DMS53 treated with DMSO at 0.1 percent for 48 hours (cell line): Measurements from ENCODE around the gene RBX1.
"Not testable (repeated sequence)": the region's sequence is repeated elsewhere in the genome, so short reads cannot be mapped to it uniquely, and the experiment has no call there.

Source experiments
- DNase-seq: peaks from one replicate; lab custom pipeline; 2025; ENCODE audit not compliant: unreplicated experiment; lab: John Stamatoyannopoulos, UW

RBX1 gene

DNA sequence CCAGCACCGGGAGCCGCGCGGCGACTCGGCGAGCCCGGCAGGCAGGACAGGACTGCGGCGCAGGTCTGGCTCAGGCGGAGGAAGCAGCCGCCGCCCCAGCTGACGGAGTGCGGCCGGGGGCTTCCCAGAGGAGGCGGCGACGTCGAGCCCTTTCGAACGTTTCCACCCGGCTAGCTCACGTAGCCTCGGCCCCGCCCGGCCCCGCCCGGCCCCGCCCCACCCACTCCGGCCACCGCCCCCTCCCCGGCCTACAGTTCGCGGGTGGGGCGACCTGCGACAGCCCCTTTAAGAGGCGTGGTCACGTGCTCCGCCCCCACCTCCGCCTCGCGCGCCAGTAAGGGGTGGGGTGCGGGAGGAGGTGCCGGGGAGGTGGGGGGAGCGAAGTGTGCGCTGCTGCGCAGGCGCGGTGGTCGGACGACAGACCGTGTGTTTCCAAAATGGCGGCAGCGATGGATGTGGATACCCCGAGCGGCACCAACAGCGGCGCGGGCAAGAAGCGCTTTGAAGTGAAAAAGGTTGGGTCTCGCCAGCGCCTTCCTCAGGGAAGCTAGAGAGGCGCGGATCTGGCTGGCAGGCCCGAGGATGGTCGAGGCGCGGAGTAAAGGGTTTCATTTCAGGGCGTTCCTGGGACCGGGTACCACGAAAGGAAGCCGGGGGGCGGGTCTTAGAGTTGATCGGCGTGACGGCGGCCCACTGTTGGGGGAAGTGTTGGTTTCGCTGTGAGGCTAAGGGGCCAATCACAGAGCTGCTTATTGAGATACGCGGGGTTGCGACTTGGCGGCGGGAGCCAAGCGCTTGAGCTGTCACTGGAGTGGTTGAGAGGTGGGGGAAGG, at the start of gene RBX1:
TSS of gene RBX1 (plus strand) at position 417 of the 833 bp plus-strand sequence. CDS start at position 438, 21 bp downstream.
- peak; percentile 77 for DNase-seq

DNA sequence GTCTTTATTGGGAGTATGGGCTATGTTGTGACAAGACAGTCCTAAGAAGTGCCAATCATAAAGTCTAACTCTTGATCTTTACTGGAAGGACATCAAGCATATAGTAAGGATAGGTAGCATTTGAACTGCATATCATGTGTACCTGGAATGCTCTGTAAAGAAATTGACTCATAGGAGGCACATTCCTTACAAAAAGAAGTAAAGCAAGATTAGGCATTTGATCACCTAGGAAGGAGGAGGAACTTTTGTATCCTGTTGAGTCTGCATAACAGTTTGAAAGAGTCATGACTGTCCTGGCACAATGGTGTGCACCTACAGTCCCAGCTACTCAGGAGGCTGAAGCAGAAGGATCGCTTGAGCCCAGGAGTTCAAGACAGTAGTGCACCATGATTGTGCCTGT, 47.1 kb upstream of the RBX1 start:
- no peak for DNase-seq

- no peak for DNase-seq
Observed at GRCh38 chr22:40908895-40909294, 42.3 kb upstream of the RBX1 start.

- DNase-seq: no peak
Observed at GRCh38 chr22:40911772-40912171, 39.4 kb upstream of the RBX1 start.

DNA sequence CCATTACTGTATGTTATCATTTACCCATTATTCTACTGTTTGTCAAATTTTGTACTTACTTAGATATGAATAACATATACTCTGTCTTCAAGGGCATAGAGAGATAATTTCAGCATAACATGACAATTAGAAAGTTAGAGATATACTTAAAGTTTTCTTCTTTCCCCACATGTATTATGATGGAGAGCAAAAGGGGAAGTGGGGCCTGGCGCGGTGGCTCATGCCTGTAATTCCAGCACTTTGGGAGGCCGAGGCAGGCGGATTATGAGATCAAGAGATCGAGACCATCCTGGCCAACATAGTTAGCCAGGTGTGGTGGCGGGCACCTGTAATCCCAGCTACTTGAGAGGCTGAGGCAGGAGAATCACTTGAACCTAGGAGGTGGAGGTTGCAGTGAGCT, 38.2 kb upstream of the RBX1 start:
- not testable (repeated sequence) for DNase-seq

DNA sequence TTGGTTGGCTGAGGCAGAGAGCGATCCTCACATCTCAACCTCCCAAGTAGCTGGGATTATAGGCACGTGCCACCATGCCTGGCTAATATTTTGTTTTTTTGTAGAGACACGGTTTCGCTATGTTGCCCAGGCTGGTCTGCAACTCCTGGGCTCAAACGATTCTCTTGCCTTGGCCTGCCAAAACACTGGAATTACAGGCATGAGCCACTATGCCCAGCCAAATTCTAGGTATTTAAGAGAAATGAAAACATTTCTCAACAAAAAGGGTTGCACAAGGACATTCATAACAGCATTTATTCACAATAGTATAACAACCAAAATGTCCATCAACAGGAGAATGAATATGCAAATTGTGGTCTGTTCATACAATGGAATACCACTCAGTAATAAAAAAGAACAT, 31.7 kb upstream of the RBX1 start:
- no peak for DNase-seq

- no peak for DNase-seq
Observed at GRCh38 chr22:40920526-40920925, 30.7 kb upstream of the RBX1 start.

DNA sequence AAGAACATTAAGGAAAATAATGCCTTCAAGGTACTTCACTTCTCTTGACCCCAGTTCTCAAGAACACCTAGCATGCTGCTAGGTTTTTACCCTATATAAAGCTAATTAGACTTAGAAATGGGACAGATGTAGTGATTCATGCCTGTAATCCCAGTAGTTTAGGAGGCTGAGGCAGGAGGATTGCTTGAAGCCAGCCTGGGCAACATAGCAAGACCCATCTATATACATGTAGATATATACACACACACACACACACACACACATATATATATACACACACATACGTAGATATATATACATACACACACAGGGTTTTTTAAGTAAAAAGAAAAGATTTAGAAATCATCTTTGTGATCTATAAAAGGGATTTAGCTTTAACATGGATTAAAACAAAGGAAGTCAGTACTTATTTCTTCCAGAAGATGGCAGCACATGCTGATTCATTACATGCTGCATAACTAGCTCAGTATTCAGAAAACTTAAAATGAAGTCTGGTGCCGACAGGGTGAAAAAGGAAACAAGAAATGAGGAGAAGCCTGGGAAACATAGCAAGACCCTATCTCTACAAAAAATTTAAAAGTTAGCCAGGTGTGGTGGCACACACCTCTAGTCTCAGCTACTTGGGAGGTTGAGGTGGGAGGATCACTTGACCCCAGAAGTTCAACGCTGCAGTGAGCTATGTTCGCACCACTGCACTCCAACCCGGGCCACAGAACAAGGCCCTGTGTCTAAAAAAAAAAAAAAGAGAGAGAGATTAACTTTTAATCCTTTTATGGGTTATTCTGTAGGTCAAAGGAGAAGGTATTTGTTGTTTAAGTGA, 28.5 kb upstream of the RBX1 start:
- DNase-seq: peak; percentile 14

GRCh38 chr22:40928657-40929056, 22.5 kb upstream of the RBX1 start:
- no peak for DNase-seq

DNA sequence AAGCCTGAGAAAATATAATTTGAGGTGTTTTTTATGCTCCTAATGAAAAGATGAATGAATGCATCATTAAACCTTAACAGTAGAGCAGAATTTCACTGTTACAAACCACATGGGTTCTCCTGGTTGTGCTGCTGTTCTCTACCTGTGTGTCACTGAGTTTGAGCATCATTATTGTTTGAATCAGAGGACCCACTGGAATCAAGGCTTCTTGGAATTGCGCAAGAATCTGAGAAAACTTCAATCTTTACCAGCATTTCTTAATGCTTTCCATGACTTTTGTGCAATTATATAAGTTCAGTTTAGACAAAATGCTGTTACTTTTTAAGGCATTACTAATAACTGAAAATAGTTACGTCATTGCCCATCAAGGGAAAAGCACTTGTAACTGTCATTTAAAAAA, 18.8 kb upstream of the RBX1 start:
- no peak for DNase-seq

DNA sequence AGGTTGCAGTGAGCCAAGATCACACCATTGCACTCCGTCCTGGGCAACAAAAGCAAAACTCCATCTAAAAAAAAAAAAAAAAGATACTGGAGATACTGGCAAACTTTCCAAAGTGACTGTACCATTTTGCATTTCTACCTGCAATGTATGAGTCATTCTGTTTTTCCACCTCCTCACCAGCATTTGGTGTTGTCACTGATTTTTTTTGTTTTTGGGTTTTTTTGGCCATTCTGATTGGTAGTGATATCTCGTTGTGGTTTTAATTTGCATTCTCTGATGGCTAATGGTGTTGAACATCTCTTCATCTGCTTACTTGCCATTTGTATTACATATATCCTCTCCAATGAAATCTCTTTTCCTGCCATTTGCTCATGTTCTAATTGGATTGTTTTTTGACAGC, 12.0 kb upstream of the RBX1 start:
- DNase-seq: no peak

DNA sequence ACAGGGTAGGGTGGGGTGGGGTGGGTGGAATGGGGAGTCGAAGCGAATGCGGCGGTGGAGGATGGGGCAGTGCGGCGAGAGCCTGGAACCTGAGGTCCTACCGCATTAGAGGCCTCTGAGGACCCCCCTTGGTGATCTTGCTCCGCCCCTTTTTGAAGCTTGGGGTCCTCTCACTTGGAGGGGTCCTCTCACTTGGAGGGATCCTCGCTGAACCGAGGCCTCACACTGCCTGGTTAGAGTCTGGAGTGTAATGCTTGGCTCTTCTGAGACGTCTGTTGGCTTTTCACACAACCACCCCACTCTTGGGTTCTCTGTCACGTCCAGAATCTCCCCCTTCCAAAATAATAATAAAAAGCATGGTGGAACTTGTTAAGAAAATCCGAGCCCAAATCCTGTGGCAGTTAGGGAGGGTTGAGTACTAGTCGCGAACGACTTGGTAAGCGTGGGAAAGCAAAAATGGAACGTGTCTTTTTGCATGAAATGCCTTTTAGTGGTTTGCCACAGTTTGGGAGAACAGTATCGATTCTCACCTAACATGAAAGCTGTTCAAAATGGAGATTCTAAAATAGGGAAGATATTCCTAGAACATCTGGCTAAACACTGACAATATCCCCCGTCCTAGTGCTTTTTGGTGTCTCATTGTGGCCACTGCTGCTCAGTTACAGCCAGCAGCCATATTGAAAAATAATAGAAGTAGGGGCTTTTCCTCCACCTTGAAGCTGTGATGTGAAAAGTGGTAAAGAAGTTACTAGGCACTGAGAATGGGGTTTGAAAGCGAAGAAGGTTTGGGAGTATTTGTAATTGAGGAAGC, 822 bp downstream of the RBX1 start:
- no peak for DNase-seq

DNA sequence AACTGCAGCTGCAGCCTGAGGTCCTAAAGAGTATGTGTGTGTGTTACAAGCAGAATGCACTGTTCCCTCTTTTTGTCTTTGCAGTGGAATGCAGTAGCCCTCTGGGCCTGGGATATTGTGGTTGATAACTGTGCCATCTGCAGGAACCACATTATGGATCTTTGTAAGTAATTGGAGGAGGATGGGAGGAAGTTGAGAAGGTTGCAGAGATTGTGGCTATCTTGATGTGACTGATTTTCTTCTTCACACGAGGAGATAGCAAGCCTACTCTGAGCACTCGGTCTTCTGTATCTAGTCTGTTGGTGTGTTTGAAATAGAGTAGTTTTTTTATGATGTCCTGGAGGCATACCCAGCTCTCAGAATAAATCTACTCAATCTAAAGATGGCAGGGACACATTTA, 2.3 kb downstream of the RBX1 start:
- no peak for DNase-seq

DNA sequence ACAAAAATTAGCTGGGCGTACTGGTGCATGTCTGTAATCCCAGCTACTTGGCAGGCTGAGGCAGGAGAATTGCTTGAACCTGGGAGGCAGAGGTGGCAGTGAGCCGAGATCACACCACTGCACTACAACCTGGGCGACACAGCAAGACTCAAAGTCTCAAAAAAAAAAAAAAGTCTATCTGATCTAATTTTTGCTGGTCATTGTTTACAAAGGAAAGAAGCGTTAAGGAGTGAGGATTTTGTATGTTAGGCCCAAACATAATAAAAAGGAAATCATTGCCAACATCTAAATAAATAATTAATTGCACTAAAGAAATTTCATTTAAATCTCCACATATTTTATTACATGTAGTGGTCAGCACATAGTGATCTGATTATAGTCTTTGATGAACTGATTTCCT, 2.9 kb downstream of the RBX1 start:
- no peak for DNase-seq

DNA sequence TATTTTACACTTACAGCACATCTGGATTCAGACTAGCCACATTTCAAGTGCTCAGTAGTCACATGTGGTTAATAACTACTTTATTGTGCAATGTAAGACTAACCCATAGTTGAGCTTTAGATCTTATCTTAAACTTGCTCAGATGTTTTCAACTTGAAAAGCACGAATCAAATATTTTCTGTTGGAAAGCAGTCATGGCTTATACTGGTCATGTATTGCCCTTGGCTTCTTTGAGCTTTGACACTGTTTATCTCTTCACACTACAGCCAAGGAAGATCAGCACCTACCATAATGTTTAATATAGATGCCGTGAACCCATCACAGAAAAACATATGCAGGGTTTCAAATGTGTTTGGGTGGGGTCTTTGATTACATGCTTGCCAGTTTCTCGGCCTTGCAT, 4.4 kb downstream of the RBX1 start:
- DNase-seq: no peak

- no peak for DNase-seq
Observed at GRCh38 chr22:40957601-40958000, 6.4 kb downstream of the RBX1 start.

- no peak for DNase-seq
Observed at GRCh38 chr22:40958299-40958698, 7.1 kb downstream of the RBX1 start.

GRCh38 chr22:40960145-40960544, 9.0 kb downstream of the RBX1 start:
- no peak for DNase-seq

- DNase-seq: no peak
Observed at GRCh38 chr22:40965936-40966725, 15.0 kb downstream of the RBX1 start.

GRCh38 chr22:40966726-40967085, 15.5 kb downstream of the RBX1 start:
- DNase-seq: no peak
